CD4-positive, alpha-beta memory T cell (primary cell): ENCODE results near the gene ZNF436. TPM values are rescaled to one million over a fixed set of nuclear protein-coding genes. Genes with fewer than 3 reads are reported as not detected.

Source experiments
- CTCF ChIA-PET: fragments of 350-600 bp; sonication (Branson Sonifier 250); formaldehyde crosslinking; loops from one replicate; lab custom pipeline; 2021; ENCODE audit warnings: inconsistent platforms; ENCODE audit not compliant: partially characterized antibody; lab: Charles Lee
- POLR2A ChIA-PET: fragments of 350-600 bp; sonication (Branson Sonifier 250); formaldehyde crosslinking; loops from one replicate; lab custom pipeline; 2021; ENCODE audit not compliant: partially characterized antibody; lab: Charles Lee
- DNase-seq, 5 donors: peaks; one replicate each; pipeline versions ENCODE4 v3.0.0 to v3.0.0-alpha.2; 2020 to 2022; ENCODE audit warnings: mixed read lengths in 1 of 5
- H3K27ac ChIP-seq: one replicate; pipeline ENCODE4 v1.7.0; 2013; ENCODE audit warnings: low read depth, low read length
- H3K27me3 ChIP-seq: 2 replicates; pipeline ENCODE4 v1.7.0; 2013; ENCODE audit warnings: mild to moderate bottlenecking, low read length, moderate library complexity; ENCODE audit not compliant: insufficient read depth
- H3K36me3 ChIP-seq: 2 replicates; pipeline ENCODE4 v1.7.0; 2013; ENCODE audit warnings: mild to moderate bottlenecking, low read length, moderate library complexity; ENCODE audit not compliant: insufficient read depth
- H3K4me1 ChIP-seq: 2 replicates; pipeline ENCODE4 v1.7.0; 2013; ENCODE audit warnings: mild to moderate bottlenecking, low read length, moderate library complexity; ENCODE audit not compliant: insufficient read depth
- H3K4me3 ChIP-seq, 2 donors: one replicate each; pipeline ENCODE4 v1.7.0; 2013; ENCODE audit warnings: low read length in 2 of 2, mild to moderate bottlenecking in 1 of 2
- H3K9me3 ChIP-seq, 2 donors: one replicate each; pipeline ENCODE4 v1.7.0; 2013; ENCODE audit warnings: low read length in 2 of 2, control low read depth in 1 of 2; ENCODE audit not compliant: control insufficient read depth in 1 of 2
- H3K27ac Mint-ChIP-seq, 7 donors: one replicate each; pipeline ENCODE4 v1.8.0; 2020 to 2021; ENCODE audit warnings: mixed read lengths in 7 of 7, mild to moderate bottlenecking in 6 of 7, inconsistent platforms in 3 of 7, moderate library complexity in 3 of 7
- H3K27me3 Mint-ChIP-seq, 2 donors: one replicate each; pipeline ENCODE4 v1.8.0; 2020 to 2021; ENCODE audit warnings: mixed read lengths in 2 of 2
- H3K36me3 Mint-ChIP-seq, 2 donors: one replicate each; pipeline ENCODE4 v1.8.0; 2020 to 2021; ENCODE audit warnings: mixed read lengths in 2 of 2, inconsistent platforms in 1 of 2, mild to moderate bottlenecking in 1 of 2
- H3K4me1 Mint-ChIP-seq, 4 donors: one replicate each; pipeline ENCODE4 v1.8.0; 2020 to 2021; ENCODE audit warnings: mixed read lengths in 4 of 4, mild to moderate bottlenecking in 1 of 4
- H3K4me3 Mint-ChIP-seq, 8 donors: one replicate each; pipeline ENCODE4 v1.8.0; 2020 to 2021; ENCODE audit warnings: mixed read lengths in 8 of 8, mild to moderate bottlenecking in 7 of 8, moderate library complexity in 6 of 8, inconsistent platforms in 3 of 8
- H3K9me3 Mint-ChIP-seq, 8 donors: one replicate each; pipeline ENCODE4 v1.8.0; 2020 to 2021; ENCODE audit warnings: mixed read lengths in 8 of 8, mild to moderate bottlenecking in 5 of 8, inconsistent platforms in 3 of 8, moderate library complexity in 1 of 8
- intact Hi-C: fragments of 100-400 bp; cut with micrococcal nuclease; formaldehyde crosslinking; loops from one replicate; pipeline ENCODE4 v1.15.1; 2023
- polyA plus RNA-seq, 2 donors: library from polyadenylated mRNA; unstranded; fragments of 300-500 nt; fragmentation: Illumina TruSeq; gene quantifications; one replicate each; pipeline ENCODE4 v1.2.3, GENCODE V29; 2021
- total RNA-seq, 2 experiments: library from RNA; stranded (reverse); gene quantifications; one replicate each; pipeline ENCODE4 v1.2.3, GENCODE V29; 2021

Gene ZNF436
- total and polyA plus RNA-seq, 4 experiments from 2014 or later = 1.7 to 11.9 (median 7.2) TPM

DNA sequence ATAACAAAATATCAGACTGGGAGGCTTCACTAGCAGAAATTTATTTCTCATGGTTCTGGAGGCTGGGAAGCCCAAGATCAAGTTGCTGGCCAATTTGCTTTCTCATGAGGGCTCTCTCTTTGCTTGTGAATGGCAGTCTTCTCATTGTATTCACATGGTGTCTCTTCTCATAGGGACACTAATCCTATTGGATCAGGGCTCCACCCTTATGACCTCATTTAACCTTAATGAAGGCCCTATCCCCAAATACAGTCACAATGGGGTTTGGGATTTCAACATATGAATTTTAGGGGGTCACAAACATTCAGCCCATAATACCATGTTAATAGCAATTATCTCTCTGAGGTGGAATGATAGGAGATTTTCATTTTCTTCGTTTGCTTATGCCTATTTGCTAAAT lies 29.6 kb upstream of the ZNF436 start:
- ChIA-PET POLR2A (no interaction called here), CTCF (no interaction called here)
- H3K9me3 Mint-ChIP-seq = no peaks in the 10 kb centered on the region
- H3K27me3 Mint-ChIP-seq = no peaks in the 10 kb centered on the region
- Histone ChIP-seq H3K36me3 (no peaks in the 10 kb centered on the region), H3K27me3 (no peaks in the 10 kb centered on the region), H3K4me1 (peaks cover 8% of the 10 kb centered on the region), H3K4me3 (no peak overlapping the region), H3K27ac (no peak overlapping the region), H3K9me3 (no peaks in the 10 kb centered on the region)
- DNase-seq = no peak
- intact Hi-C loops = no loop called here
- peaks cover 16 to 17% of the 10 kb centered on the region in 2 donors for H3K36me3 Mint-ChIP-seq
- H3K4me3 Mint-ChIP-seq = no peak overlapping the region
- peaks cover 5 to 9% (median 7%) of the 10 kb centered on the region in 4 donors for H3K4me1 Mint-ChIP-seq
- no peak overlapping the region for H3K27ac Mint-ChIP-seq

DNA sequence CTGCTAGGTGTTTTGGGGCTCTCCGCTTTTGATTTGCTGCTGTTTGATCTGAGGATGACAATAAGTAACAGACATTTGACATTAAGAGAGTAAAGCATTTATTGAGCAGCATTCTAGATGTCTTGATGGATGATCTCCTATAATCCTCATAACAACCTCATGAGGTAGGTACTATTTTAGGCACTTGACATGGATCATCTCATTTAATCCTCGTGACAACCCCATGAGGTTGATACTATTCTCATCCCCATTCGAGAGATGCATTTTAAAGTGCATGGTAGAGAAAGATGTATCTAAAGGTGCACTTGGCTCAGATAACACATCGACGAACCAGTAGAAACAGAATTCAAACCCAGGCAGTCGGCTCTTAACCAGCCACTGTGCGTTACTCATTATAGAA lies 28.3 kb upstream of the ZNF436 start:
- H3K36me3 Mint-ChIP-seq = peaks cover 15 to 16% of the 10 kb centered on the region in 2 donors
- H3K4me1 ChIP-seq = no peaks in the 10 kb centered on the region
- no peaks in the 10 kb centered on the region for H3K9me3 ChIP-seq
- DNase-seq = no peak
- intact Hi-C loops = no loop called here
- peak overlapping the region in 1 of 7 donors; percentile 35 for H3K27ac Mint-ChIP-seq
- no peaks in the 10 kb centered on the region for H3K36me3 ChIP-seq
- no peak overlapping the region for H3K4me3 ChIP-seq
- H3K4me1 Mint-ChIP-seq = peaks cover 0 to 3% (median under 1%) of the 10 kb centered on the region in 4 donors
- H3K27me3 ChIP-seq = no peaks in the 10 kb centered on the region
- H3K9me3 Mint-ChIP-seq = no peaks in the 10 kb centered on the region
- ChIA-PET POLR2A (no interaction called here), CTCF (no interaction called here)
- H3K27ac ChIP-seq = no peak overlapping the region
- no peaks in the 10 kb centered on the region for H3K27me3 Mint-ChIP-seq
- H3K4me3 Mint-ChIP-seq = no peak overlapping the region

DNA sequence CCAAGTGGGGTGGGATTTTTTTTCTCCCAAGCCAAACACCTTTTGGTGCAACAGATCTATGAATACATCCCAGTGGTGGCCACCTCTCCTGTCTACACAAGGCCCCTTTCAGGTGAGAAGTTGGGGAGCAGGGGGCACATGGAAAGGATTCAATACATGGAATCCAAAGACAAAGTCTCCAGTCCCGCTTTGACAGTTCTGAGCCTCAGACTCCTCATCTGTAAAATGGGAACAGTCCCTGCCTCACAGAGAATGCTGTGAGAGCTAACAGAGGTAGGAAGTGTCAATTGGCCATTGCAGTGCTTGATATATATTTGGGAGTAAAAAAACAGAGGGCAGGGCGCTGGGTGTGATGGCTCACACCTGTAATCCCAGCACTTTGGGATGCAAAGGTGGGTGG lies 26.7 kb upstream of the ZNF436 start:
- intact Hi-C loops = no loop called here
- Mint-ChIP-seq H3K27me3 (no peaks in the 10 kb centered on the region), H3K27ac (peak overlapping the region in 1 of 7 donors; percentile 40), H3K4me3 (no peak overlapping the region), H3K9me3 (no peaks in the 10 kb centered on the region), H3K36me3 (peaks cover 12 to 16% of the 10 kb centered on the region in 2 donors), H3K4me1 (peaks cover 0 to 3% (median under 1%) of the 10 kb centered on the region in 4 donors)
- Histone ChIP-seq H3K4me3 (no peak overlapping the region), H3K9me3 (no peaks in the 10 kb centered on the region), H3K27me3 (no peaks in the 10 kb centered on the region), H3K4me1 (no peaks in the 10 kb centered on the region), H3K27ac (no peak overlapping the region), H3K36me3 (no peaks in the 10 kb centered on the region)
- ChIA-PET CTCF (no interaction called here), POLR2A (no interaction called here)
- no peak for DNase-seq

DNA sequence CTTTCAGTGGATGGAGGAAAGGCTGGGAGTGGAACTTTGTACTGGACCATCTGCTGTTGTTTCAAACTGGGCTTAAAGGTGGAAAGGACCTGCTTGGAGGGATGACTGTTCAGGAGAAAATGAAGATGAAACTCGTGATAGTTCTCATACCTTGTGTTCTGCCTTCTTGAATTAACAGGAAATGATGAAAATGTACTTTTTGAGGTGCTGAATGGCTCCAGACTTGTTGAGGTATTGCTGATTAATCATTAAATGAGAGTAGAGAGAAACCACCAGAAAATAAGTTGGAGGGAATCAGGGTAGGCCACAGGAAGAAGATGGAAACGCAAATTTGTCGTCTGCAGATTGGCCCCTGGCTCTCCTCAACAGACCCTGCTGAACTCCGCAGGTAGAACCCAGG lies 26.2 kb upstream of the ZNF436 start:
- ChIA-PET CTCF (interaction anchor here (2.8 kb wide), 1 partner anchor 8 kb away, joined by 16 read pairs; no protein-coding TSS in a partner anchor), POLR2A (no interaction called here)
- Mint-ChIP-seq H3K4me3 (no peak overlapping the region), H3K4me1 (peaks cover 0 to 3% (median under 1%) of the 10 kb centered on the region in 4 donors), H3K27ac (no peak overlapping the region), H3K9me3 (no peaks in the 10 kb centered on the region), H3K27me3 (no peaks in the 10 kb centered on the region), H3K36me3 (peaks cover 12 to 16% of the 10 kb centered on the region in 2 donors)
- Histone ChIP-seq H3K9me3 (no peaks in the 10 kb centered on the region), H3K36me3 (no peaks in the 10 kb centered on the region), H3K27ac (no peak overlapping the region), H3K4me1 (no peaks in the 10 kb centered on the region), H3K4me3 (no peak overlapping the region), H3K27me3 (no peaks in the 10 kb centered on the region)
- DNase-seq = no peak
- intact Hi-C loops = no loop called here

DNA sequence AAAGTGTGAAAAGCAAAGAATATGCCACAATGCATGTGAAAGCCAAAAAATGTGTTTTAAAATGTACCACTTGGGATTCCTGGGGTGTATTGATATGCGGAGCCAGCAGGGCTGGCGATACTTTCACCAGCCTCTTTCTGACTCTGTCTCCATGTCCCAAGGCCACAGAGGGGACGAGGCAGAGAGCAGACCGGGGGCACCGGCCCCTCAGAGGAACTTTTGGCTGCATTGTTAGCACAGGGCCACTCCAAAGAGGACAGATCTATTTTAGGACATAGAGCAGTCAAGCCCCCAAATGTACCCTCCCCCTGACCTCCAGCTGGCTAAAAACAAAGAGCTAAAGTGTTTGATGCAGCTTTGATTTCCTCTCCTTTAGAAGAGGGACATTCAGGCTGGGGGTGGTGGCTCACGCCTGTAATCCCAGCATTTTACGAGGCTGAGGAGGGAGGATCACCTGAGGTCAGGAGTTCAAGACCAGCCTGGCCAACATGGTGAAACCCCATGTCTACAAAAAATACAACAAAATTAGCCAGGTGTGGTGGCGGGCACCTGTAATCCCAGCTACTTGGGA lies 25.6 kb upstream of the ZNF436 start:
- peaks cover 0 to 3% (median under 1%) of the 10 kb centered on the region in 4 donors for H3K4me1 Mint-ChIP-seq
- Histone ChIP-seq H3K9me3 (no peaks in the 10 kb centered on the region), H3K27me3 (no peaks in the 10 kb centered on the region), H3K4me3 (no peak overlapping the region), H3K27ac (no peak overlapping the region), H3K36me3 (no peaks in the 10 kb centered on the region), H3K4me1 (no peaks in the 10 kb centered on the region)
- peaks cover 9 to 12% of the 10 kb centered on the region in 2 donors for H3K36me3 Mint-ChIP-seq
- peak overlapping the region in 1 of 7 donors; percentile 67 for H3K27ac Mint-ChIP-seq
- peaks cover 0 to 3% of the 10 kb centered on the region in 2 donors for H3K27me3 Mint-ChIP-seq
- ChIA-PET CTCF (interaction anchor here (1.2 to 2.8 kb wide), 2 partner anchors 9 to 102 kb away, joined by 3 to 16 read pairs; no protein-coding TSS in a partner anchor), POLR2A (no interaction called here)
- no peak for DNase-seq
- H3K4me3 Mint-ChIP-seq = no peak overlapping the region
- intact Hi-C loops = no loop called here
- no peaks in the 10 kb centered on the region for H3K9me3 Mint-ChIP-seq

DNA sequence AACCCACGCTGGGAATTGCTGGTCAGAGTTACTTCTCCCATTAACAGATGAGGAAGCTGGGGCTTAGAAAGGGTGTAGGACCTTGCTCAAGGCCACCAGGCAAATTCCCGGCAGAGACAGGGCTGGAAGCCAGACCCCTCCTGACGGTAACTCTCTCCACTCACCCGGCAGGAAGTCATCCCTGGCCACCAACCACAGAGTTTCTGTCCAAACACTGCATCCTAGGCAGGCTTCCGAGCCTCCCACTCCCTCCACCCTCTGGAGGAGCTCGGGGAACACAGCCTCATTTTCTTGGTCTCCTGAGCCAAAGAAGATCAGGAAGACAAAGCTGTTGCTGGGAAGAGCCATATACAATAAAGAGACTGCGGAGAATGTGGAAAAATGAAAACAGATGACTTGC lies 25.0 kb upstream of the ZNF436 start:
- no peaks in the 10 kb centered on the region for H3K4me1 ChIP-seq
- Mint-ChIP-seq H3K27ac (peak overlapping the region in 1 of 7 donors; percentile 67), H3K9me3 (no peaks in the 10 kb centered on the region), H3K27me3 (peaks cover 0 to 3% of the 10 kb centered on the region in 2 donors), H3K4me3 (no peak overlapping the region), H3K36me3 (peaks cover 9 to 10% of the 10 kb centered on the region in 2 donors), H3K4me1 (peaks cover 0 to 3% (median under 1%) of the 10 kb centered on the region in 4 donors)
- no peaks in the 10 kb centered on the region for H3K9me3 ChIP-seq
- DNase-seq = no peak
- H3K4me3 ChIP-seq = no peak overlapping the region
- CTCF ChIA-PET = interaction anchor here (1.2 to 2.8 kb wide), 2 partner anchors 9 to 103 kb away, joined by 3 to 16 read pairs; no protein-coding TSS in a partner anchor
- H3K36me3 ChIP-seq = no peaks in the 10 kb centered on the region
- no peak overlapping the region for H3K27ac ChIP-seq
- POLR2A ChIA-PET = no interaction called here
- intact Hi-C loops = no loop called here
- H3K27me3 ChIP-seq = no peaks in the 10 kb centered on the region

DNA sequence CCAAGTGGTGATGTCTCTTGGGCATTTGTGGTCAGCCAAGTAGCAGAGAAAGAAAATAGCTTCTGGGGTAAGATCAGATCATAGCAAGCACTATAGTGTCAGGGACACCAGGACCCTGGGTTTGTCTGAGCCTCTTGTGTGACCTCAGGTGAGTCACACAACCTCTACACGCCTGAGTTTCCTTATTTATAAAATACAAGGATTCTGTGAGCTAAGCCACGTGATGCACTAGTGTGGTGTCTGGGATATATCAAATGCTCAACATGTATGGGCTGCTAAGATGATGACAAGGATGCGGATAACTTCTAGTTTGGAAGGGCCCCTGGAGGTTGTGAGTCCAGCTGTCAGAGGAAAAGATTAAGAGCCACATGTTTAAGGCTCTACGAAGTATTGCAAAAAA lies 24.5 kb upstream of the ZNF436 start:
- CTCF ChIA-PET = interaction anchor here (1.2 to 2.8 kb wide), 2 partner anchors 10 to 103 kb away, joined by 3 to 16 read pairs; no protein-coding TSS in a partner anchor
- H3K4me3 Mint-ChIP-seq = no peak overlapping the region

More for the DNA sequence above, 24.5 kb upstream of the ZNF436 start:
- POLR2A ChIA-PET = no interaction called here
- Histone ChIP-seq H3K27ac (no peak overlapping the region), H3K27me3 (no peaks in the 10 kb centered on the region), H3K9me3 (no peaks in the 10 kb centered on the region), H3K4me3 (no peak overlapping the region), H3K36me3 (no peaks in the 10 kb centered on the region), H3K4me1 (no peaks in the 10 kb centered on the region)
- Mint-ChIP-seq H3K27ac (no peak overlapping the region), H3K27me3 (peaks cover 0 to 3% of the 10 kb centered on the region in 2 donors), H3K4me1 (peaks cover 0 to 3% (median under 1%) of the 10 kb centered on the region in 4 donors), H3K9me3 (no peaks in the 10 kb centered on the region), H3K36me3 (peaks cover 7 to 9% of the 10 kb centered on the region in 2 donors)
- no peak for DNase-seq
- intact Hi-C loops = no loop called here
